Karpas-422 (cell line): Measurements from ENCODE around the gene TSEN54. TPM values are rescaled to one million over a fixed set of nuclear protein-coding genes. Genes with fewer than 3 reads are reported as not detected.

Source experiments
- DNase-seq: peaks from one replicate; pipeline ENCODE4 v3.0.0-alpha.2; 2015
- H2AFZ ChIP-seq: fragments of 200-600 bp; sonication (generic); 2 replicates; pipeline ENCODE4 v1.6.1; 2014; ENCODE audit warnings: antibody characterized with exemption, low read length, mixed read lengths
- H3K27ac ChIP-seq: fragments of 200-600 bp; sonication (generic); 2 replicates; pipeline ENCODE4 v1.5.1; 2014; ENCODE audit warnings: mild to moderate bottlenecking, low read length, moderate library complexity
- H3K27me3 ChIP-seq: fragments of 200-600 bp; sonication (generic); 2 replicates; pipeline ENCODE4 v1.6.1; 2014; ENCODE audit warnings: low read length, mixed read lengths
- H3K36me3 ChIP-seq: fragments of 200-600 bp; sonication (generic); 2 replicates; pipeline ENCODE4 v1.6.1; 2014; ENCODE audit warnings: low read length, mixed read lengths; ENCODE audit not compliant: insufficient read depth
- H3K4me1 ChIP-seq: fragments of 200-600 bp; sonication (generic); 2 replicates; pipeline ENCODE4 v1.6.1; 2014; ENCODE audit warnings: mild to moderate bottlenecking, low read length, mixed read lengths
- H3K4me2 ChIP-seq: fragments of 200-600 bp; sonication (generic); 2 replicates; pipeline ENCODE4 v1.6.1; 2014; ENCODE audit warnings: low read length, low read depth, mild to moderate bottlenecking; ENCODE audit not compliant: poor library complexity, severe bottlenecking
- H3K4me3 ChIP-seq: fragments of 200-600 bp; sonication (generic); 2 replicates; pipeline ENCODE4 v1.5.1; 2014; ENCODE audit warnings: mild to moderate bottlenecking, antibody characterized with exemption, low read length, mixed read lengths
- H3K79me2 ChIP-seq: fragments of 200-600 bp; sonication (generic); 2 replicates; pipeline ENCODE4 v1.6.1; 2014; ENCODE audit warnings: mild to moderate bottlenecking, low read length, mixed read lengths
- H3K9ac ChIP-seq: fragments of 200-600 bp; sonication (generic); 2 replicates; pipeline ENCODE4 v1.6.0; 2014; ENCODE audit warnings: low read length
- H3K9me2 ChIP-seq: fragments of 200-600 bp; sonication (generic), shearing (Covaris generic); replicated peaks from 2 replicates; pipeline ENCODE4 v1.6.0; 2014; ENCODE audit warnings: mild to moderate bottlenecking, low read length, moderate library complexity; ENCODE audit not compliant: insufficient read depth
- H3K9me3 ChIP-seq: fragments of 300-700, 200-600 bp; sonication (generic); 2 replicates; pipeline ENCODE4 v1.6.1; 2014; ENCODE audit warnings: low read length, mixed read lengths
- H4K20me1 ChIP-seq: fragments of 200-600 bp; sonication (generic); 2 replicates; pipeline ENCODE4 v1.6.1; 2014; ENCODE audit warnings: mild to moderate bottlenecking, antibody characterized with exemption, low read length, low read depth; ENCODE audit not compliant: insufficient read depth
- total RNA-seq: library from RNA; depleted of rRNA; stranded (reverse); fragments of >200 nt; shearing (Covaris generic); gene quantifications from 2 replicates; pipeline ENCODE4 v1.2.3, GENCODE V29; 2014; ENCODE audit warnings: low replicate concordance

TSEN54 gene
- total RNA-seq, 1 experiment from 2014 or later = 25.5 TPM

GRCh38 chr17:75564195-75564594 lies 47.9 kb downstream of the TSEN54 start:
- H3K9me3 ChIP-seq = no peaks in the 10 kb centered on the region
- no peaks in the 10 kb centered on the region for H3K36me3 ChIP-seq
- no peak overlapping the region for H3K4me3 ChIP-seq
- H3K4me1 ChIP-seq = peaks cover 8% of the 10 kb centered on the region
- no peak overlapping the region for H3K27ac ChIP-seq
- H3K9ac ChIP-seq = no peak overlapping the region
- H2AFZ ChIP-seq = no peak overlapping the region
- DNase-seq = no peak
- H3K9me2 ChIP-seq = no peaks in the 10 kb centered on the region
- H3K79me2 ChIP-seq = no peaks in the 10 kb centered on the region
- no peaks in the 10 kb centered on the region for H3K27me3 ChIP-seq
- no peak overlapping the region for H3K4me2 ChIP-seq
- no peaks in the 10 kb centered on the region for H4K20me1 ChIP-seq

- no peak overlapping the region for H3K4me2 ChIP-seq
- no peak overlapping the region for H3K9ac ChIP-seq
- no peaks in the 10 kb centered on the region for H3K36me3 ChIP-seq
These were observed 48.7 kb downstream of the TSEN54 start for GRCh38 chr17:75565066-75565465.

GRCh38 chr17:75565618-75566017 lies 49.3 kb downstream of the TSEN54 start:
- no peaks in the 10 kb centered on the region for H3K9me3 ChIP-seq
- H3K36me3 ChIP-seq = no peaks in the 10 kb centered on the region
- no peak overlapping the region for H3K27ac ChIP-seq
- no peaks in the 10 kb centered on the region for H3K79me2 ChIP-seq
- H3K27me3 ChIP-seq = no peaks in the 10 kb centered on the region
- H3K9me2 ChIP-seq = no peaks in the 10 kb centered on the region
- H3K4me2 ChIP-seq = no peak overlapping the region
- H4K20me1 ChIP-seq = no peaks in the 10 kb centered on the region
- no peak overlapping the region for H3K4me3 ChIP-seq
- DNase-seq = no peak
- H3K9ac ChIP-seq = no peak overlapping the region
- H2AFZ ChIP-seq = no peak overlapping the region
- peaks cover 9% of the 10 kb centered on the region for H3K4me1 ChIP-seq

More at GRCh38 chr17:75565066-75565465, 48.7 kb downstream of the TSEN54 start:
- Histone ChIP-seq H3K27ac (no peak overlapping the region), H3K9me2 (no peaks in the 10 kb centered on the region), H3K4me1 (peaks cover 8% of the 10 kb centered on the region), H4K20me1 (no peaks in the 10 kb centered on the region), H3K9me3 (no peaks in the 10 kb centered on the region), H2AFZ (no peak overlapping the region), H3K79me2 (no peaks in the 10 kb centered on the region), H3K4me3 (no peak overlapping the region), H3K27me3 (no peaks in the 10 kb centered on the region)
- no peak for DNase-seq

- Histone ChIP-seq H3K9me2 (no peaks in the 10 kb centered on the region), H4K20me1 (no peaks in the 10 kb centered on the region), H3K79me2 (no peaks in the 10 kb centered on the region), H3K4me3 (no peak overlapping the region), H3K9me3 (no peaks in the 10 kb centered on the region), H3K4me2 (peak overlapping the region; percentile 17), H3K36me3 (no peaks in the 10 kb centered on the region), H2AFZ (no peak overlapping the region), H3K27me3 (no peaks in the 10 kb centered on the region), H3K4me1 (peaks cover 17% of the 10 kb centered on the region), H3K27ac (no peak overlapping the region), H3K9ac (no peak overlapping the region)
- DNase-seq = no peak
These were observed 50.1 kb downstream of the TSEN54 start for GRCh38 chr17:75566416-75566815.

- Histone ChIP-seq H3K4me1 (peaks cover 20% of the 10 kb centered on the region), H3K27me3 (no peaks in the 10 kb centered on the region), H2AFZ (no peak overlapping the region), H3K4me2 (peak overlapping the region; percentile 17), H3K4me3 (no peak overlapping the region), H3K9ac (no peak overlapping the region), H3K9me2 (no peaks in the 10 kb centered on the region), H4K20me1 (no peaks in the 10 kb centered on the region), H3K9me3 (no peaks in the 10 kb centered on the region), H3K27ac (no peak overlapping the region), H3K36me3 (no peaks in the 10 kb centered on the region), H3K79me2 (no peaks in the 10 kb centered on the region)
- peak; percentile 70 for DNase-seq
These were observed 50.5 kb downstream of the TSEN54 start for GRCh38 chr17:75566834-75567233.

- no peak overlapping the region for H3K27ac ChIP-seq
- no peaks in the 10 kb centered on the region for H3K9me3 ChIP-seq
- peaks cover 20% of the 10 kb centered on the region for H3K4me1 ChIP-seq
- H3K27me3 ChIP-seq = no peaks in the 10 kb centered on the region
- no peak overlapping the region for H2AFZ ChIP-seq
- H3K4me2 ChIP-seq = no peak overlapping the region
- H4K20me1 ChIP-seq = no peaks in the 10 kb centered on the region
- no peak overlapping the region for H3K4me3 ChIP-seq
- H3K36me3 ChIP-seq = no peaks in the 10 kb centered on the region
- H3K9ac ChIP-seq = no peak overlapping the region
- H3K79me2 ChIP-seq = no peaks in the 10 kb centered on the region
- no peaks in the 10 kb centered on the region for H3K9me2 ChIP-seq
- no peak for DNase-seq
These were observed 52.3 kb downstream of the TSEN54 start for GRCh38 chr17:75568412-75569255.

- H3K79me2 ChIP-seq = no peaks in the 10 kb centered on the region
- H4K20me1 ChIP-seq = no peaks in the 10 kb centered on the region
- H3K27me3 ChIP-seq = no peaks in the 10 kb centered on the region
- no peak overlapping the region for H2AFZ ChIP-seq
- H3K9ac ChIP-seq = no peak overlapping the region
- H3K9me2 ChIP-seq = no peaks in the 10 kb centered on the region
- H3K4me3 ChIP-seq = no peak overlapping the region
- DNase-seq = no peak
- no peak overlapping the region for H3K27ac ChIP-seq
- H3K9me3 ChIP-seq = no peaks in the 10 kb centered on the region
- H3K4me2 ChIP-seq = no peak overlapping the region
- H3K4me1 ChIP-seq = peaks cover 20% of the 10 kb centered on the region
- no peaks in the 10 kb centered on the region for H3K36me3 ChIP-seq
These were observed 53.8 kb downstream of the TSEN54 start for GRCh38 chr17:75570034-75570676.

- Histone ChIP-seq H3K4me3 (no peak overlapping the region), H3K4me1 (peaks cover 20% of the 10 kb centered on the region), H3K79me2 (no peaks in the 10 kb centered on the region), H3K4me2 (peak overlapping the region; percentile 33), H4K20me1 (no peaks in the 10 kb centered on the region), H3K9me2 (no peaks in the 10 kb centered on the region), H3K9me3 (no peaks in the 10 kb centered on the region), H3K36me3 (no peaks in the 10 kb centered on the region), H3K27me3 (no peaks in the 10 kb centered on the region), H3K27ac (peak overlapping the region; percentile 50), H3K9ac (peak overlapping the region; percentile 46), H2AFZ (peak overlapping the region; percentile 62; the same call in 1 of the 2 replicates)
- DNase-seq = no peak
These were observed 54.4 kb downstream of the TSEN54 start for GRCh38 chr17:75570772-75571171.
